Cortex of kidney (tissue), 1 donor: ENCODE data around the gene DYDC2.

ENCODE experiments used
- DNase-seq: peaks from one replicate; lab custom pipeline; 2025; lab: John Stamatoyannopoulos, UW

DYDC2 gene

DNA sequence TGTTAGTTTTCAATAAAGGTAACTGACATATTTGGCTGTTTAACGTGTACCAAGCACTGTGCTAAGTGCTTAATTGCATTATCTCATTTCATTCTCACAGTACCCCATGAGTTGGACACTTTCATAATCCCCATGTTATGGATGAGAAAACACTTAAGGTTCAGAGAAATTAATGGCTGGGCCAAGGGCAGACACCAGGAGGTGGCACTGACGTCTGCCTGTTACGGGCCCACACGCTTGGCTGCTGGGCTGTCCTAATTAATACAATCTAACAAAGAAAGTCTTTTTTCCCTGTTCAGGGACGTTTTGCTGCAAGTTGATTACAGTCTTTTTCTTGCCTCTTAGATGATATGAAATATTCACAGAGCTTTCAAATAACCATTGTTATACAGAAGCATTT is 16.1 kb downstream of the DYDC2 start:
- DNase-seq, result no peak

DNA sequence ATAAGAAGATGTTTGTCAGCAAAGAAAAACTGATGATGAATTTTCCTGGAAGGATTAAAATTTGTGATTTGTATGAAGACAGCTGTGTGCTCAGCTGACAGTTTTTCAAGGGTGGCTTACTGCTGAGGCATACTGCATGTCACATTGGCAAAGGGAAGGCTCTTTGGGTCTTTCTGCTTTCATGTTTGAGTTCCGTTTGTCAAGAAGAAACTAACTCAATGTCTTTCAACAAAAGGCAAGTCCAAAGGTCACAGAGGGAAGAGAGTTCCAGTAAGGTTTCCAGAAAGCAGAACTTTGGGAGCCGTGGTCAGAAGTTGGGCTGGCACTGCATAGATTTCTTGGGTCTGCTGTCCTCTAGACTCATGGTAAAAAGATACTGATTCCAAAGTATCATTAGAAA is 16.9 kb downstream of the DYDC2 start:
- no peak for DNase-seq

DNA sequence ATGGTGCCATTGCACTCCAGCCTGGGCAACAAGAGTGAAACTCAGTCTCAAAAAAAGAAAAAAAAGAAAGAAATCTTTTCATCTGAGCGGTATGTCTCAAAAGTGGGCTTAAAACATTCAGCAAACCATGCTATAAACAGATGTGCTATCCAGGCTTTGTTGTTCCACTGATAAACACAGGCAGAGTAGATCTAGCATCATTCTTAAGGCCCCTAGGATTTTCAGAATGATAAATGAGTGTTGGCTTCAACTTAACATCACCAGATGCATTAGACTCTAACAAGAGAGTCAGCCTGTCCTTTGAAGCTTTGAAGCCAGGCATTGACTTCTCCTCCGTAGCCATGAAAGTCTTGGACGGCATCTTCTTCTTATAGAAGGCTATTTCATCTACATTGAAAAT is 23.1 kb downstream of the DYDC2 start:
- DNase-seq, result no peak

DNA sequence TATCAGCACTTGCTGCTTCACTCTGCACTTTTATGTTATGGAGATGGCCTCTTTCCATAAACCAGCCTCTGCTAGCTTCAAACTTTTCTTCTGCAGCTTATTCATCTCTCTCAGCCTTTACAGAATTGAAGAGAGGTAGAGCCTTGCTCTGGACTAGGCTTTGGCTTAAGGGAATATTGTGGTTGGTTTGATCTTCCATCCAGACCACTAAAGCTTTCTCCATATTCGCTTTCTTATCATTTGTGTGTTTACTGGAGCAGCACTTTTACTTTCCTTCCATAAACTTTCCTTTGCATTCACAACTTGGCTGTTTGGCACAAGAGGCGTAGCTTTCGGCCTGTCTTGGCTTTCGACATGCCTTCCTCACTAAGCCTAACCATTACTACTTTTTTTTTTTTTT is 23.6 kb downstream of the DYDC2 start:
- no peak for DNase-seq

DNA sequence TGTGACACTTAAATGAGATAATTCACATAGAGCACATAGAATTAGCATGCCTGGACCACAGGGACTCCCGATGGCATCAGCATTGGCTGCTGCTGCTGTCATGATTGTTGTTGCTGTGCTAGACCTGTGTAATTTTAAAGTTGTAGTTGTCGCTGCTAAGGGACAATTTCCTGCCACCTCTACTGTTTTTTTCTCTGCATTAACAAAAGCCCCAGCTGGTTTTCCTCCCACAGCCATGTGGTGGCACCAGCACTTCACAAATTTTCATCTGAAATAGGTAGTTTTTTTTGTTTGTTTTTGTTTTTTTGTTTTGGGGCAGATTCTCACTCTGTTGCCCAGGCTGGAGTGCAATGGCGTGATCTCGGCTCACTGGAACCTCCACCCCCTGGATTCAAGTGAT is 26.4 kb downstream of the DYDC2 start:
- no peak for DNase-seq

DNA sequence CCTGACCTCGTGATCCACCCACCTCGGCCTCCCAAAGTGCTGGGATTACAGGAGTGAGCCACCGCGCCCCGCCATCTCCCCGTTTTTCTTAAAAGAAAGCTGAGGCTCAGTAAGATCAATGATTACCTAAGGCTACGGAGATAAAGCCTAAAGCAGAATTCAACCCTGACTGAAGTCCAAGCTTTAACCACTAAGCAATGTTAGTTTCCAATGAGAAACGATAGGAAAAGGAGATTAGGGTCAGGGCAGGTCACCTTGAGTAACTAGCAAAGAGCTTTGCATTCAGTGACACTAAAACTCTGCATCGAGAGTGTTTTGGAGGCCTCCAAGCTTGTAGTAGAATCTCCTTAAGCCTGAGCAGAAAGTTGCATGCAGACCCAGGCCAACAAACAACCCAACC is 34.2 kb downstream of the DYDC2 start:
- DNase-seq, result no peak

DNA sequence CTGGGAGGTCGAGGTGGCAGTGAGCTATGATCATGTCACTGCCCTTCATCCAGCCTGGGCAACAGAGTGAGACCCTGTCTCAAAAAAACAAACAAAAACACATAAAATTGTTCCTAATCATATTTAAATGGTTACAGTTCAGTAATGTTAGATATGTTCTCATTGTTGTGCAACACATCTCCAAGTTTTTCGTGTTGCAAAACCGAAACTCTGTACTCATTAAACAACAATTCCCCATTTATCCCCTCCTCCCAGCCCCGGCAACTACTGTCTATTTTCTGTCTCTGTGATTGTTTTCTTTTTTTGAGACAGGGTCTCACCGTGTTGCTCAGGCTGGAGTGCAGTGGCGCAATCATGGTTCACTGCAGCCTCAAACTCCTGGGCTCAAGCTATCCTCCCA is 35.7 kb downstream of the DYDC2 start:
- DNase-seq, result no peak

DNA sequence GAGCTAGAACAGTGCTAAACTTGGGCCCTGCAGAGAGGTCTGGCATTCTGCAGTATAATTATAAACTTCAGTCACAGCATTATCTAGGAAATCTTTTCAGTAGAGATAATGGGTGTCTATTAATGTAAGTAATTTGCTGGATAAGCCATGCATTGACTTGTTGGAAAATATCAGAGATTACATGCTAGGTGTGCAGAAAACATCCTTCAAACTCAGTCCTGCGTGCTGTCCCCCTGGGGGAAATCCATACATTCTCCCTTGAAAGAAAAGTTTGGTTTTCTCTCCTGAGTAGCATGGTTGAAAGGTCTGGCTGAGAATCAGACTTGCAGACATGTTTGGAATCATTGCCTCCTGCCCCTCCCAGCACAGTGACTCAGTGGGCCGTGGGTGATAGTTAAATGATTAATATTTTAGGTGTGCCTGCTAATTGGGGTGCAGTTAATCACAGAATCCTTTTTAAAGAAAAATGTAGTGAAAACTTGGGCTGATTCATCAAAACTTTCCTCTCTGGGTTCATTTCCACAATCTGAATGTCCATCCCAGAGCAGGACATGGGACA is 37.9 kb downstream of the DYDC2 start:
- DNase-seq, result no peak

DNA sequence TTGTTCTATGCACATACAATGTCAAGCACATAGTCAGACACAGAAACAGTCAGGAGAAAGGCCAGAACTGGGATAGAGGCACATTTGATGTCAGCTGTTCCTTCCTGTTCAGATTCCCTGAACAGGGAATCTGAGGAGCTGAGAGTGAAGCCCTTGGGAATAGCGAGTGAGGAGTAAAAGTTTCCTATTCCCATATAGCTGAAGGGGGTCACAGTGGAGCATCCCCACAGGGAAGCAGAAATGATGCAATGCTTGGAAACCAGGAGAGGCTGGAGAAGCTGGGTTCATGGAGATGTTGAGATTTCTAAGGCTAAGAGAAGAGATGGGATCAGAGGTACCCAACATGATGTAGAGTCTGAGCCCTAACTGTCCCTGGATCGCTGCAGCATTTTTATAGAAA is 40.4 kb downstream of the DYDC2 start:
- no peak for DNase-seq

DNA sequence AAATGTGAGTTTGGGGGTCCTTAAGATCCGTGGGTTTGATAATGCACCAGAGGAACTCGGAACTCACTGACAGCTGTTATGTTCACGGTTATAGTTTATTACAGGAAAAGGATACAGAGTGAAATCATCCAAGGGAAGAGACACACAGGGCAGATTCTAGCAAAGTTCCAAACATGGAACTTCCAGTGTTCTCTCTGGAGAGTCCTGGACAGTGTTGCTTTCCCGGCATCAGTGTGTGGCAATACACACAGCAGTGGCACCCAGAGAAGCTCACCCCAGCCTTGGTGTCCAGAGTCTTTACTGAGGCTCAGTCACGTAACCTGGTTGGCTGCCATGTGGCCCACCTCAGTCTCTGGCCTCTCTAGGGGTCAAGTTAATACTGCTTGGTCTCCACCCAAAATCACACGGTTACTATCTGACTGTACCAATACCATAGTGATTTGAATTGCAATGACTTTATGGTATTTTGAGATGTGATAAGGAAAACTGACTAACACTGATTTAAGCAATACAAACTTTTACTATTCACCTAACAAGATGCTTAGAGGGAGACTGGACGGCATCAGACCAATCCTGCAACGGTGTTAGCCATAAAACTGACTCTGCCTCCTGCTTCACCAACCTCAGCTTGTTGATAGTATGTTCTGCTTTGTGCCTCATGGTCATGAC is 43.7 kb downstream of the DYDC2 start:
- DNase-seq, result no peak

DNA sequence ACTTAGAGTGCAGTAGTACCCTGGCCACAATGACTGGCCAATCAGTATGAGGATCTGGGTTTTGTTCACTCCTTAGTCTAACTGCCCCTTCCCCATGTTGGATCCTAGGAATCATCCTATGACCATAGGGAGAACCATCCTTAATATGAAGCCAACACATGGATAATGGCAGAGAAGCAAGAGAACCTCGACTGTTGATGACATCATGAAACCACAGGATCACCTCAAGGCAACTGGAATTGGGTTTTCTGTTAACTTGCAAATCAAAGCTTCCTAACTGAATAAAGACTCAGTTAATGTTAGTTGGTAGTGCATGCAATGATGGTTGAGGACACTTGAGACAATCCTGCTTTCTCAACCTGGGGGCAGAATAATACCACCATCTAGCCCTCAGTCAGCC is 48.5 kb downstream of the DYDC2 start:
- DNase-seq, result no peak

DNA sequence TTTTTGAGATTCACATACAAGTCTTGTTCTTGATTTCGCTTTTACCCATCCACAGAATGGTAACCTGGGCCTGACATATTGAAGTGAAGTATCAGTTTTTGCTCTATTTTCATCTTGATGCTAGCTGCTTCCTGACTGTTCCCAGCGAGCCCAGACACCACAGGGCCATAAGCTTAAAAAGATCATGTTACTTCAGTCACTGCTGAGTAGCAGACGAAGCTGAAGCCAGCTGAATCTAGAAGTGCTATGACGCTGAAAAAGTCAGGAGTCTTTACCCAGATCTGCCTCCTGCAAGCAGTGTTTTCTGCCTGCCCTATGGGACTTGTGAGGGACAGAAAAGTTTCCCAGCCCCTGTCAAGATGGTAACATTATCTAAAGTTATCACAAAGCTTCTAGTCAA is 49.0 kb downstream of the DYDC2 start:
- DNase-seq, result no peak

DNA sequence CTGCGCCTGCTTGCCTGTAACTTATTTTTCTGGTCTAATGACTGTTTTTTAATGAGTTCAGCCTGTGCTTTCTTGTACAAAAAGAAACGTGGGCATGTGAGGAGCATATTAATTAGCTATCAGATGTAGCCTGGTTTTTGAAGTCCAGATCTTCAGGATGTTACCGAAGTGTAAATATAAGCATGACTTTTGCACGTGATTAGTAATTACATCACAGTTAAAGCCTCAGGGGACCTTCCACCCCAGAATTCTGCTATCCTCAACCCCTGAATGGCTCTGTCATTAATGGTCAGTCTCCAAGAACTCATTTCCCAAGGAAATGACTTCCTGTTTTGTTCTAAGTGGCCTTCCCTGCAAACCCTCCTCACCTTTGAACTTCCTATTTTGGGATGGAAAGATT is 49.6 kb downstream of the DYDC2 start:
- no peak for DNase-seq

DNA sequence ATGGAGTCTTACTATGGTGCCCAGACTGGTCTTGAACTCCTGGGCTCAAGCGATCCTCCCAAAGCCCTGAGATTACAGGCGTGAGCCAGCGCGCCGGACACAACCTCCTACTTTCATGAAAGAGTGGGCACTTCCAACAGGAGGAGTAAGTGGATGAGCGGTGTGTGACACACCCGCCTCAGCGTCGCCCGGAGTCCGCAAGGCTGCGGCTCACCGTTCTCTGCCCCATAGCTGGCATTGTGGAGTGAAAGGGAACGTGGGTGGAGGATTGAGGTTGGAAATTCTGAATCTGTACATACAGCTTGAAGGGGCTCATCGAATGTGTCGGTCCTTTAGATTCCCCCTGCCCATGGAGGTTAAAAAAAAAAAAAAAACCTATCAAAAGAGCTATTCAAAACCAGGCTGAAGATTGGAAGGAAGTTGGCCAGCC is 51.2 kb downstream of the DYDC2 start:
- DNase-seq, result no peak

DNA sequence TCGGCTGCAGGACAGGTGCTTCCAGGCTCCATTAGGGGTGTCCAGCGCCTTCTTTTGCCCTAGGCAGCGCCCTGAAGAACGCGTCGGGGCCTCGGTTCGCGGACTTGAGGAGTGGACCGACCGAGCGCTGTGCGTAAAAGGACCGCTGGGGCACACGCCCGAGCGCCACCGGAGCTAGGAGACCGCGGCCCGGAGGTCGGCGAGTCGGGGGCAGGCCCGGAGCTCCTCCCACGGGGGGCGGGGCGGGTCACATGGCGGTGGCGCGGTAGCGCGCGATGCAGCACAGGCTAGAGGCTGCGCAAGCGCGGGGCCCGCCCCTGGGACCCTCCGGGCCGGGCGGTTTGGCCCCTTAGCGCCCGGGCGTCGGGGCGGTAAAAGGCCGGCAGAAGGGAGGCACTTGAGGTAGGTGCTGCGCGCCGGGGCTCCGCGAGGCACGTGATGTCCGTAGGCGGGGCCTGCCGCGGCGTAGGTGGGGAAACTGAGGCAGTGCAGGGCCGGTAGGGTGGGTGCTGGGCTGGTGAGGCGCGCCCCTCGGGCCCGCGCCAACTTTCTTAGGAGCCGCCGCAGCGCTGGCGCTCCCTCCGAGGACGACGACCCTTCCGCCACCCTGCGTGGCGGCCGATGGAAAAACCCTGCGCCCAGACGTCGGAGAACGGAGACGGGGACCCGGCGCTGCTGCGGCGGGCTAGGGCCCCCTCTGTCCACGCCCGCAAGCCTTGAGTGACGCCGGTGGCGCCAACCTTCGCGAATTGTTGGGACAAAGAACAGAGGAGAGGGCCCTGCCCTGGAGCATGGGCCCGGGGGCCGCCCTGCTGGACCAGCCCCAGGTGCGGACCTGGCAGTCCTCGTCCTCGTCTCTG is 51.9 kb downstream of the DYDC2 start, which contains the start of gene PRXL2A:
Gene PRXL2A, plus strand, starts transcription at position 310 of the 860 bp plus-strand sequence. CDS start 11,917 bp downstream, outside the sequence.
- DNase-seq, result peak; percentile 12

DNA sequence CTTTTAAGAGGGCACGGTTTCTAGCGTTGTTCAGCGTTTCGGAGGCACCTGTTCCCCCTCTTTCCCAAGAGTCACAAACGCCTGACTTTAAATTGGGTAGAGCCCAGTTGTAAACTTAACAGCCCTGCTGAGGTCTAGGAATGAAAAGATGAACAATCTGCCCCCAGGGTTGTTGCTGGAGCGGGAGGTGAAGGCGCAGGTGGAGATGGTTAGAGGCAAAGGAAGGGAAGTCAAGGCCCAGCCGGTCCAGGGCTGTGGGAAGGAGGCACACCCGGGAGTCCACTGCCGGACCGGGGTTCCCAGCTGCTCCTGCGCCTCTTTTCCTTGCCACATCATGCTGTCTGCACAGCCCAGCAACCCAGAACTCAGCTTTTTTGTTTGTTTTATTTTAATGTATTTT is 52.5 kb downstream of the DYDC2 start:
- DNase-seq, result no peak

DNA sequence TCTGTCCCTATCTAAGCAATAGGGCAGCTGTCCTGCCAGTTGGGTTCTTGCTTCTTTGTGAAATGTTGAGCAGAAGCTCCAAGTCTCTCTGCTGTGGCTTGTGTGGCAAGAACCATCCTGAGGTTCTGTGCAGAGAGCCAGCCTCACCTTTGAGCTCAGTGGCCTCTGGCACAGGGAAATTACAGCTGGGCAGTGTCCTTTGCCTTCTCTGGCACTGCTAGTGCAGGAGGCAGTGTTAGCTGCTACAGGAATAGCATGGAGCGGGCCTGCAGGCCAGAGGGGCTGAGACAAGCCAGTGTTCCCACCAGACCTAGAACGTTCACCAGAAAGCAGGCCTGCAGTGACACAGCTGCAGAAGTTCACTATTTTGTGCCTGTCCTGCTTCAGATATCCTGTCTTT is 53.5 kb downstream of the DYDC2 start:
- no peak for DNase-seq

DNA sequence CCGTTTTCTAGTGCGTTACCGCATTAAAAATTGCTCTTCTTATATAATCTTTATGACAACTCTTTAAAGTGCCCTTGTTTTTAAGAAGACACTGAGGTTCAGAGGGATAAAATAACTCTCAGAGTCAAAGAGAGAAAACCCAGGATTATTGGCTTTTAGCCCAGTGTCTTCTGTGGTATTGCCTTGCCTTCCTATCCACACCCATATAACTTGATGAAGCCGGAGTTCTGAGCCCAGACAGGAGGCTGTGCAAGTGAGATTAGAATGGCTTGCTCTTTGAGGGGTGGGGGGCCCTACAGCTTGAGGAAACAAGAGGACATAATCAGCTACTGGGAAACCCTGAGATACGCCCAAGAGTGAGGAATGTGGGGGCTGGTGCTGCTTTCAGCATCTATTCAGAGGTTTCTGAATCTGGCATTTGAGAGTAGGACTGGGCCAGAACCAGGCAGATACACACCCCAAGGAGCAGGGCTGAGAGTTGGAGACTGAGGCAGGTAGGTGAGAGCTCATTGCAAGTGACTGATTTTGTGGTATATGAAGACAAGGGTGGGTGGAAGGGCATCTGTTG is 54.1 kb downstream of the DYDC2 start:
- no peak for DNase-seq

DNA sequence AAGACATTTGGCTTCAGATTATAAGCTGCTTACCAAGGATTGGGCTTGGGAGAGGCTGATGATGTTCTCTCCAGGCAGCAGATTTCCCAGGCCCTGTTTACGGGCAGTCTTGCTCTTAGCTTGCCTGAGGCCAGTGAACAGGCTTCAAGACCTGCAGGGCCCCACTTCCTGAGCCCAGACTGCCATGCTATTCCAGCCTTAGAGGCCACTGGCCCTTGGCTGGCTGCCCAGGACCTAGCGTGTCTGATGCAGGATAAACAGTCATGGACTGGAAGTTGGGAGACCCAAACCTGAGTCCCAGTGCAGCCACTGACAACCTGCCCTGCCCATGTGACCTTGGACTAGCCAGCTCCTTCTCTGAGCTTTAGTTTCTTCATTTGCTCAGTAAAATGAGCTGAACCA is 54.7 kb downstream of the DYDC2 start:
- no peak for DNase-seq

DNA sequence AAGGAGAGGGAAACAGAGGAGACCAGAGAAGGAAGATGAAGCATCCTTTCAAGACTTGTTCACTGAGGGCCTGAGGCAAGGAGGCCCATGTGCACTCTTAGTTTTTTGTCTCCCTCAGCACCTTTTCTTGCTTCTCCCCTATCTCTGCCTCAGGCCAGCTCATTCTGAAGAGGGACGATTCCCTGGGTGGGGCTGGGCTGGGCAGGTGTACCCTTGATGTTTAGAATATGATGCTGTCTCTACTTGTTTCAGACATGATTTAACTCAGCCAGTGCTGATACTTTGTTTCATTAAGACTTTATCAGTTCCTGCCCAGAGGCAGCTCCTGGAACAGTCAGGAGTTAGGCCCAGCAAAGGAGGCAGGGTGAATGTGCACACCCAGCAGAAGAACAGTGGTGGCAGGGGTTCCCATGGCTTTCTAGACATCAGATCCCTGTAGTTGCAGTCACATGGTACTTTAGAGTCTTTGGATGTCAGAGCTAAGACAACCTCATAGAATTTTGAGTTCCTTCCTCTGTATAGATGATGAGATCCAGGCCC is 55.2 kb downstream of the DYDC2 start:
- no peak for DNase-seq

DNA sequence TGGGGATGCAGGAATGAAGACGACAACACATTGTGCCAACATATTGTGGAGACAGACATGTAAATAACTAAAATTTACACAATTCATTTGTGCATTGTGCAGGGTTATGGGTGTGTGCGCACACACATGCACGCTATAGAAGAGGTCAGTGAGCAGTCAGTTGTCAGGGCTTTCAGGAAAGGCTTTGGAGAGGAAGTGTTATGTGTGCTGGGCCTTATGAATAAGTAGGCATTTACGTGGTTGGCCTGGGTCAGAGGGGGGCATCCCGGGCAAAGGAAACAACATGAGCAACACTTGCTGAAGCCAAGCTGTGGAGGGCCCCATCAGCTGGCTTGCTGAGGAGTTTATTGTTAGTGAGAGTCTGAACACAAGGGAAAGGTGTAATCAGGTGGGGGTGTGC is 55.9 kb downstream of the DYDC2 start:
- DNase-seq, result no peak

DNA sequence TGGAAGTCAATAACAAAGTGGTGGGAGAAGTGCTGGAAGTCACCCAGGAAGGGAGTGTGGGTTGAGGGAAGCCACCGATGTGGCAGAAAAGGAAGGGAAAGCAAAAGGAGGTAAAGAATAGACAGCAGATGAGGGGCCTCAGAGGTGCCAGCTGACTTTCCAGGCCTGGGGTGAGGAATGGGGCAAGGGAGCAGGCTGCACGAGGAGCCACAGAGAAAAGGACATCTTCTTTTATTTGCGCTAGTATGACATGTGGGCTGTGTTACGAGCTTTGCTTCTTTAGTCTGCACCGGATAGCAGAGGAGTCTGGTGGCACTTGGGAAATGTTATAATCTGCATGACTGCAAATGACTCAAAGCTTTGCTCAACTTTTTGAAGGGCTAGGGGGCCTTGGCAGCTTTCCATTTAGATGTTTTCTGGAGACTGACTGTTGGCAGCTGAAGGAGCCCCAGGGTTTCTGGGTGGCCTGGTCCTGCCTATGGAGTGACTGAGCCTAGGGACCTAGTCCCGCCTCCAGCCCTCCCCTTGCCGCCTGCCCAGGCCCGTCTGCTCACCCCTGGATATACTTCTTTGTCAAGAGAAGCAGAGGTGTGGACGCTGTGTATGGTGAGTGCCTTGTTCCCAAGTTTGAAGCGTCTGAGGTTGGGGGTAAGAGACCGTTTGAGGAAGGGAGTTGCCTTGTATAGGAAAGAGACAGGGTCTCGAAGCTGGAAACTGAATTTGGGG is 56.9 kb downstream of the DYDC2 start:
- DNase-seq, result no peak
